Smooth muscle cell of bladder (primary cell): Measurements from ENCODE around the gene CEP131. TPM values are rescaled to one million over a fixed set of nuclear protein-coding genes. Genes with fewer than 3 reads are reported as not detected.

Experiments used
- total RNA-seq: library from RNA; depleted of rRNA; stranded (reverse); fragments of >200 nt; gene quantifications from 2 replicates; pipeline ENCODE4 v1.2.3, GENCODE V29; 2014

The CEP131 gene
- total RNA-seq, result 10.2 and 10.4 TPM in 2 replicates

DNA sequence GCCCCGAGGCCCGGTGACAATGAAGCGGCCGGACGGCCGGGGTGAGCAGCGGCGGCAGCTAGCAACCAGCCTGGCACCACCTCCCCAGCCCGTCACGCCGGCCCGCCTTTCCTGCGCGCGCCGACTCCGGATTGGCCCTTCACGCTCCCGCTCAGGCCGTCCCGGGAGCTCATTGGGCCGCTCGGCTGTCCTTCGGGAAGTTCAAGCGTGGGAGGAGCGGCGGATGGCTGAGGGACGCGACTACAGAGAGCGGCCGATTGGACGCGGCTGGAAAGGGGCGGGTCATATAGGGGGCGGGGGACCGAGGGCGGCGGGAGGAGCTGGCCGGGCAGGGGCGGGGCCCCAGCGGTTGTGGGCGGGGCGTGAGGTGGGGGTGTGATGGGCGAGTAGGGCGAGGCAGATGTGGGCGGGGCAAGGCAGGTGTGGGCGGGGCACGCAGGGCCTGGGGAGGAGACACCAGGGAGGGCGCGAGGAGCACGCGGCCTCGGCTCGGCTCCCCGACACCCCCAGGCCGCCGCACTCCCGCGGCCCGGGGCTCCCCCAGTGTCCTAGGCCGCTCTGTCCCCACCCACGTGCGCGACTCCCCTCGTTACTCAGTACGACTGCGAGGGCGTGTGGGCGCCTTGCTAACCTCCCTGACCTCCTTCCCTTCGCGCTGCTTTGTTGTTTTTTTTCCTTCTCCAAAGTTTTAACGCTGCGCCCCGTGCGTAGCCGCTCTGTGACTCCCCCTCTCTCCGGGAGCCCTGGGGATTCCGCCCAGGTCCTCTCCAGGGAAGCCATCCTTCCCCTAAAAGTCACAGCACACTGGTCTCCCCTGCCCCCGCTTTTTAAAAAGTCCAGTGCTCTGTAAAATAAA lies at the start of gene CEP131:
Gene CEP131 (minus strand): TSS at position 60 of the 856 bp plus-strand sequence. CDS start 2,909 bp downstream, outside the sequence.

DNA sequence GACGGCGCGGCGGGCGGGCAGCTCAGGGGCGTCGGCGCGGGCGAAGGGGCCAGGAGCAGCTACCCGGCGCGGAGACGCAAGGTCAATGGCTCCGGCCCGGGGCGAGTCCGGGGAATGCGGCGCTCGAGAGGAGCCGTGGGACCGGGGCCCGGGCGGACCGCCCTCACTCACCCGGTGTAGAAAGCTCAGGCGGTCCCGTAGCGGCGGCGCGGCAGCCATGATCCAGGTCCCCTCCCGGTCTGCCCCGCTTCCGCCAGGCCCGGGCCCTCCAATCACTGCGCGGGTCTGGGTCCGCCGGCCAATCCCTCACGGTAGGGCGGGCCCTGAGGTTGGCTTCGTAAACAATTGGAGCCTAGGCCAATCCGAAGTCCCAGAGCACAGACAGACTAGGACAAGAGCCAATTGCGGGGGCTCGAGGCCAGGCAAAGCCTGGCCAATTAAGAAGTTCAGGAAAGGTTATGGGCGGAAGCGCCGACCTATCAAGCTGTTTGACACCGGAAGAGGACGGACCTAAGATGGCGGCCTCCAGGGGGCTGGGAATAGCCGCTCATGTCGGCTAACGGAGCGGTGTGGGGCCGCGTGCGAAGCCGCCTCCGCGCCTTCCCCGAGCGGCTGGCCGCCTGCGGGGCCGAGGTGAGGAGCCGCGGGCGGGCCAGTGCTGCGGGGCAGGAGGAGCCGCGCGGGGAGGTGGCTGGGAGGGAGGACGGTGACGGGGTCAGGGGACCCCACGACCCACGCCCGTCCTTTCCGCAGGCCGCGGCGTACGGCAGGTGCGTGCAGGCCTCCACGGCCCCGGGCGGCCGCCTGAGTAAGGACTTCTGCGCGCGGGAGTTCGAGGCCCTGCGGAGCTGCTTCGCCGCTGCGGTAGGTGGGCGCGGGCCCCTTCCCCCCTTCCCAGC lies 16.3 kb upstream of the CEP131 start, which contains the start of the genes NDUFAF8 and TEPSIN:
Gene NDUFAF8 (plus strand): TSS at position 504 of the 899 bp plus-strand sequence. CDS start 46 bp downstream, at position 550.
Gene TEPSIN (minus strand): TSS at position 241 of the 899 bp plus-strand sequence. CDS start 22 bp downstream, at position 219.

DNA sequence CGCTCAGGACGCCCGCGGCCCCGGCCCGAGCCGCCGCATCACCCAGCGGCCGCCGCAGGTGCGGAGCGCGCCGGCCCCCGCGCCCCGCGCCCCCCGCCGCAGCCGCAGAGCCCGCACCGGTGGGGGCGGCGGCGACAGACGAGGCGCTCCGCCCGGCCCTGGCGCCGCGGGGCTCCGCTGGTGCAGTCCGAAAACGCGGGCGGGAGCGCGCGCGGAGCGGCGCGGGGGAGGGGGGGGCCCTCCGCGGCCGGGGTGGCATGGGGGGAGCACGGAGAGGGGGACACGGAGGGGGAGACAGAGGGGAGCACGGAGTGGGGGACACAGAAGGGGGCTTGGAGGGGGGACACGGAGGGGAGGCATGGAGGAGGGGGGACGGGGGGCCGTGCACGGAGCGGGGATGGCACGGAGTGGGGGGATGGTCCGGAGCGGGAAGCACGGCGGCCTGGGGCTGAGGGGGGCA lies 56.7 kb downstream of the CEP131 start, which contains the start of gene AATK:
Gene AATK (minus strand): TSS at position 189 of the 460 bp plus-strand sequence. CDS start 229 bp downstream, outside the sequence.

DNA sequence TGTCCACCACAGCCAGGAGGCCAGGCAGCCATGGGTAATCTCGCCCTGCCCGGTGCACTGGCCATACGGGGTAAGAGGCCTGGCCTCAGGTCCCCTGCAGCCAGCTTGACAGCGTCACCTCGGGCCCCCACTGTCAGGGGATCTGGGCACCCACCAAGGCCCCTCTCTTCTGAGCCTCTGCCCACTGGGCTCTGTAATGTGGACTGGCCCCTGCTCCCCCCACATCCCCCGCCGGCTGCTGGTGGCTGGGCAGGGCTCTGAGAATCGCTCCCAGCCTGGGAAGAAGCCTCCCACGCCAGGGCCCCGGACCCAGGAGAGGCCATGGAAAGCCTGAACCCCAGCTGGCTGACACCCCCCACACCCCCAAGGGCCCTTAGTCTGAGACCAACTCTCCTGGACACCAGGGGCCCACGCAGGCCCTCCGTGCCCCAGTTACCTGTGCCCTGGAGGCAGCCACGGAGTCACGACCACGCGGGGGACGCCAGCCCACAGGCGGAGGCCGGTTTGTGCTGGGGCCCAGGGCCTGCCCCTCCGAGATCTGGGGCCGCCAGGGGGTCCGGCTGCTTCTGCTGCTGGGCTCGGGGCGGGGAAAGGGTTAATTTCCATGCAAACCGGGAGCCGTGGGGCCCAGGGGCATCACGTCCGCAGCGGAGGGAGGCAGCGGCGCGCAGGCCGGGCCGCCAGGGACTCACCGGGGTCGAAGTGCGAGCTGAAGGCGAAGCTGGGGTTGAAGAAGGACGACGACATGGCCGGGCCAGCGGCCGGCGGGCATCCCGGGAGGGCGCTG lies 57.3 kb downstream of the CEP131 start, which contains the start of gene PVALEF:
Gene PVALEF (plus strand): TSS at position 262 of the 787 bp plus-strand sequence. CDS start 15,720 bp downstream, outside the sequence.

Other genes starting within 250 kb of the CEP131 start
- gene CHMP6, start 231.1 kb downstream of the CEP131 start, total RNA-seq, result 9.0 and 9.8 TPM in 2 replicates
- gene BAIAP2, start 187.8 kb downstream of the CEP131 start, total RNA-seq, result 9.4 and 12.7 TPM in 2 replicates
- not detected in 2 replicates for gene PVALEF, start 57.5 kb downstream of the CEP131 start, total RNA-seq
- 0.18 and 0.43 TPM in 2 replicates for gene AATK, start 56.7 kb downstream of the CEP131 start, total RNA-seq
- gene TEPSIN, start 16.1 kb upstream of the CEP131 start, total RNA-seq, result 9.2 and 13.8 TPM in 2 replicates
- gene NDUFAF8, start 16.4 kb upstream of the CEP131 start, total RNA-seq, result 39.0 and 42.1 TPM in 2 replicates
- gene SLC38A10, start 72.3 kb upstream of the CEP131 start, total RNA-seq, result 66.6 and 94.9 TPM in 2 replicates
- 3.1 and 3.9 TPM in 2 replicates for gene BAHCC1, start 172.5 kb upstream of the CEP131 start, total RNA-seq